Spleen (tissue), 7 donors: ENCODE data around the gene TRAF7.

Source experiments
- POLR2A ChIP-seq, 3 donors: fragments of 450-650 bp; IDR thresholded peaks; one replicate each; pipeline ENCODE4 v1.5.1; 2017; ENCODE audit warnings: antibody characterized with exemption in 3 of 3, mild to moderate bottlenecking in 1 of 3
- TF ChIP-seq, protein P1 (sequence below), 11 experiments: fragments of 200-600 bp in 7 of 11; fragments of 450-650 bp in 4 of 11; sonication (generic) in 4 of 11; IDR thresholded peaks in 8 of 11; conservative IDR thresholded peaks in 3 of 11; 1 replicate in 7 of 11; 2 replicates in 4 of 11; pipeline versions ENCODE4 v1.4.0 to v1.8.0; 2016 to 2021; ENCODE audit warnings: antibody characterized with exemption in 11 of 11, inconsistent platforms in 4 of 11, mild to moderate bottlenecking in 1 of 11
- donor health status: DM: no; HTN: no; CAD: no; lungs with moderate emphysema.
- donor health status: DM: no; HTN: no; CAD: no.
- donor health status: DM: no; HTN: no; CAD: no.

DNA sequence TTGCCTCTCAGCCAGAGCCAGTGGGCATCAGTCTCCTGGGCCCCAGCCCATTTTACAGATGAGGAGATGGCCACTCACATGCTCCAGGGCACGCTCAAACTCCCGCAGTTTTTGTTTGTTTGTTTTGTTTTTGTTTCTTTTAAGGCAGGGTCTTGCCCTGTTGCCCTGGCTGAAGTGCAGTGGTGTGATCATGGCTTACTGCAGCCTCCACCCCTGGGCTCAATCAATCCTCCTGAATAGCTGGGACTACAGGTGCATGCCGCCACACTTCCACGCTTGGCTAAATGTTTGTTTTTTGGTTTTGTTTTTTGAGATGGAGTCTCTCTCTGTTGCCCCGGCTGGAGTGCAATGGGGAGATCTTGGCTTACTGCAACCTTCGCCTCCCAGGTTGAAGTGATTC lies 71.3 kb downstream of the TRAF7 start:
- no peak for TF ChIP-seq POLR2A (IDR thresholded peaks at IDR 0.05)
- TF ChIP-seq, protein P1, sequence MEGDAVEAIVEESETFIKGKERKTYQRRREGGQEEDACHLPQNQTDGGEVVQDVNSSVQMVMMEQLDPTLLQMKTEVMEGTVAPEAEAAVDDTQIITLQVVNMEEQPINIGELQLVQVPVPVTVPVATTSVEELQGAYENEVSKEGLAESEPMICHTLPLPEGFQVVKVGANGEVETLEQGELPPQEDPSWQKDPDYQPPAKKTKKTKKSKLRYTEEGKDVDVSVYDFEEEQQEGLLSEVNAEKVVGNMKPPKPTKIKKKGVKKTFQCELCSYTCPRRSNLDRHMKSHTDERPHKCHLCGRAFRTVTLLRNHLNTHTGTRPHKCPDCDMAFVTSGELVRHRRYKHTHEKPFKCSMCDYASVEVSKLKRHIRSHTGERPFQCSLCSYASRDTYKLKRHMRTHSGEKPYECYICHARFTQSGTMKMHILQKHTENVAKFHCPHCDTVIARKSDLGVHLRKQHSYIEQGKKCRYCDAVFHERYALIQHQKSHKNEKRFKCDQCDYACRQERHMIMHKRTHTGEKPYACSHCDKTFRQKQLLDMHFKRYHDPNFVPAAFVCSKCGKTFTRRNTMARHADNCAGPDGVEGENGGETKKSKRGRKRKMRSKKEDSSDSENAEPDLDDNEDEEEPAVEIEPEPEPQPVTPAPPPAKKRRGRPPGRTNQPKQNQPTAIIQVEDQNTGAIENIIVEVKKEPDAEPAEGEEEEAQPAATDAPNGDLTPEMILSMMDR (IDR thresholded peaks at IDR 0.05 in 8 of 11, conservative IDR thresholded peaks at IDR 0.05 in 3 of 11) = no peak
